Keratinocyte (primary cell): ENCODE results near the gene SLC25A30. TPM values are rescaled to one million over a fixed set of nuclear protein-coding genes. Genes with fewer than 3 reads are reported as not detected.

Source experiments
- DNase-seq: peaks from one replicate; pipeline ENCODE4 v3.0.0-alpha.2; 2011; ENCODE audit warnings: low read depth, missing footprints, low spot score
- FAIRE-seq: peaks from 2 replicates; lab custom pipeline; 2011; peaks lifted over from hg19 to GRCh38; lab: Jason Lieb, UNC
- H2AFZ ChIP-seq: 2 replicates; pipeline ENCODE4 v1.6.0; 2012; ENCODE audit warnings: low read length, control low read depth, inconsistent platforms; ENCODE audit not compliant: control insufficient read depth
- H3K27ac ChIP-seq: 2 replicates; pipeline ENCODE4 v1.5.1; 2011; ENCODE audit warnings: low read length; ENCODE audit not compliant: control insufficient read depth, insufficient read depth
- H3K27me3 ChIP-seq: 3 replicates; pipeline ENCODE4 v1.6.0; 2011; ENCODE audit warnings: low read length; ENCODE audit not compliant: control insufficient read depth, insufficient read depth; ENCODE audit errors: extremely low read depth
- H3K36me3 ChIP-seq, 2 experiments: 2 replicates in 1 of 2; 3 replicates in 1 of 2; pipeline ENCODE4 v1.5.1; 2011; ENCODE audit warnings: low read length in 2 of 2, mild to moderate bottlenecking in 1 of 2; ENCODE audit not compliant: control insufficient read depth in 2 of 2, insufficient read depth in 2 of 2; ENCODE audit errors: extremely low read depth in 1 of 2
- H3K4me1 ChIP-seq: 3 replicates; pipeline ENCODE4 v1.5.1; 2011; ENCODE audit warnings: low read length; ENCODE audit not compliant: control insufficient read depth, insufficient read depth; ENCODE audit errors: extremely low read depth
- H3K4me2 ChIP-seq: 3 replicates; pipeline ENCODE4 v1.6.0; 2011; ENCODE audit warnings: low read depth, low read length; ENCODE audit not compliant: control insufficient read depth, insufficient read depth; ENCODE audit errors: extremely low read depth
- H3K4me3 ChIP-seq, 3 experiments: fragments of 200-600 bp in 1 of 3; sonication (generic) in 1 of 3; 2 replicates in 2 of 3; 3 replicates in 1 of 3; pipeline ENCODE4 v1.5.1; 2011 to 2016; ENCODE audit warnings: low read length in 3 of 3, mild to moderate bottlenecking in 3 of 3, control low read depth in 2 of 3, inconsistent platforms in 1 of 3, low read depth in 1 of 3, mixed read lengths in 1 of 3, mixed run types in 1 of 3, moderate library complexity in 1 of 3; ENCODE audit not compliant: control insufficient read depth in 2 of 3, insufficient read depth in 2 of 3; ENCODE audit errors: extremely low read depth in 1 of 3
- H3K79me2 ChIP-seq: 2 replicates; pipeline ENCODE4 v1.6.0; 2012; ENCODE audit warnings: low read length; ENCODE audit not compliant: control insufficient read depth, insufficient read depth
- H3K9ac ChIP-seq: 3 replicates; pipeline ENCODE4 v1.6.0; 2011; ENCODE audit warnings: low read length; ENCODE audit not compliant: control insufficient read depth, insufficient read depth; ENCODE audit errors: extremely low read depth
- H3K9me1 ChIP-seq: 3 replicates; pipeline ENCODE4 v1.6.0; 2011; ENCODE audit warnings: low read length; ENCODE audit not compliant: control insufficient read depth, insufficient read depth; ENCODE audit errors: extremely low read depth
- H3K9me3 ChIP-seq: 2 replicates; pipeline ENCODE4 v1.5.1; 2012; ENCODE audit warnings: low read depth, low read length; ENCODE audit not compliant: control insufficient read depth
- H4K20me1 ChIP-seq: 3 replicates; pipeline ENCODE4 v1.6.0; 2011; ENCODE audit warnings: low read length; ENCODE audit not compliant: control insufficient read depth, insufficient read depth; ENCODE audit errors: extremely low read depth
- CTCF ChIP-seq, 3 experiments: IDR thresholded peaks in 1 of 3; conservative IDR thresholded peaks in 1 of 3; optimal IDR thresholded peaks in 1 of 3; 2 replicates in 2 of 3; 3 replicates in 1 of 3; pipeline versions ENCODE3 to v1.5.1; 2011; ENCODE audit warnings: low read length in 3 of 3, mild to moderate bottlenecking in 3 of 3, moderate library complexity in 2 of 3, control low read depth in 1 of 3, inconsistent platforms in 1 of 3; ENCODE audit not compliant: insufficient read depth in 2 of 3; ENCODE audit errors: extremely low read depth in 1 of 3
- EZH2 ChIP-seq: IDR thresholded peaks from one replicate; pipeline ENCODE4 v1.6.1; 2012; ENCODE audit warnings: inconsistent platforms, mild to moderate bottlenecking, low read length, moderate library complexity
- dilution Hi-C: fragments of 300-500 bp; cut with MboI; formaldehyde crosslinking; loops from one replicate; pipeline ENCODE4 v1.7.0; 2020; ENCODE audit warnings: low sequenced_read_pairs; ENCODE audit not compliant: extremely low pct_ligation_motif_present
- polyA minus RNA-seq, 3 experiments: library from RNA; depleted of rRNA, polyadenylated mRNA; stranded (reverse); fragments of >200 nt; gene quantifications; 1 replicate in 1 of 3; 2 replicates in 1 of 3; 3 replicates in 1 of 3; pipeline ENCODE4 v1.2.3, GENCODE V29; 2011
- polyA plus RNA-seq, 5 experiments: library from polyadenylated mRNA; depleted of rRNA in 3 of 5; stranded (reverse) in 3 of 5; stranded (forward) in 1 of 5; unstranded in 1 of 5; fragments of >200 nt; gene quantifications; 1 replicate in 1 of 5; 2 replicates in 3 of 5; 3 replicates in 1 of 5; pipeline versions ENCODE4 v1.2.1 to v1.2.3, GENCODE V29; 2011 to 2012; ENCODE audit warnings: missing spikeins in 2 of 5, low read depth in 1 of 5, low replicate concordance in 1 of 5

SLC25A30 gene
- polyA plus RNA-seq (21.4 to 26.8 TPM (median 24.5 TPM) in 3 replicates), polyA minus RNA-seq (26.0 to 49.0 TPM (median 46.0 TPM) in 3 replicates)
- polyA plus RNA-seq (2011; ENCODE audit: low read depth): 20.1 TPM
- 18.5 and 29.4 TPM in 2 replicates for polyA plus RNA-seq (2011; cell fraction: cytosol; rRNA removed)
- 20.8 and 21.6 TPM in 2 replicates for polyA plus RNA-seq (2011; cell fraction: nucleus; rRNA removed)
- 10.6 and 19.4 TPM in 2 replicates for polyA plus RNA-seq (2012; ENCODE audit: low replicate concordance)
- 19.0 TPM for polyA minus RNA-seq (2011; cell fraction: cytosol; rRNA and poly(A)+ RNA removed)
- polyA minus RNA-seq (2011; cell fraction: nucleus; rRNA and poly(A)+ RNA removed): 11.8 and 33.2 TPM in 2 replicates

GRCh38 chr13:45417790-45418534 is at the start of gene SLC25A30:
TSS of gene SLC25A30 (minus strand) at chr13:45418373. CDS start at chr13:45411425, 6,948 bp downstream.
- H3K27me3 ChIP-seq: no peaks in the 10 kb centered on the region
- H3K4me3 ChIP-seq: peak within 1 kb of the TSS; percentile 71 to 86 (median 82)
- FAIRE-seq (no peak), DNase-seq (no peak)
- dilution Hi-C loops: no loop called here
- TF ChIP-seq CTCF (optimal IDR thresholded peaks at IDR 0.05 in 1 of 3, IDR thresholded peaks at IDR 0.05 in 1 of 3, conservative IDR thresholded peaks at IDR 0.05 in 1 of 3; ENCODE audit: extremely low read depth in 1 of 3, insufficient read depth in 2 of 3, low read length in 3 of 3) (no peak), EZH2 (no peak)
- no peaks in the 10 kb centered on the region for H3K9me1 ChIP-seq
- no peaks in the 10 kb centered on the region for H3K36me3 ChIP-seq
- no peaks in the 10 kb centered on the region for H4K20me1 ChIP-seq
- peak within 1 kb of the TSS; percentile 65 for H3K9ac ChIP-seq
- peaks cover 20% of the 10 kb centered on the region for H3K4me1 ChIP-seq
- peak within 1 kb of the TSS; percentile 45 for H3K27ac ChIP-seq
- no peaks in the 10 kb centered on the region for H3K9me3 ChIP-seq
- peak within 1 kb of the TSS; percentile 95 for H2AFZ ChIP-seq
- peak within 1 kb of the TSS; percentile 68 for H3K4me2 ChIP-seq
- H3K79me2 ChIP-seq: peaks cover 35% of the 10 kb centered on the region

- peaks cover 28% of the 10 kb centered on the region for H3K4me1 ChIP-seq
- TF ChIP-seq EZH2 (no peak), CTCF (optimal IDR thresholded peaks at IDR 0.05 in 1 of 3, IDR thresholded peaks at IDR 0.05 in 1 of 3, conservative IDR thresholded peaks at IDR 0.05 in 1 of 3; ENCODE audit: extremely low read depth in 1 of 3, insufficient read depth in 2 of 3, low read length in 3 of 3) (no peak)
- H3K9me1 ChIP-seq: no peaks in the 10 kb centered on the region
- no peak overlapping the region for H3K9ac ChIP-seq
- no peak for FAIRE-seq
- no peak for DNase-seq
- no peak overlapping the region for H2AFZ ChIP-seq
- H3K36me3 ChIP-seq: no peaks in the 10 kb centered on the region
- H3K9me3 ChIP-seq: no peaks in the 10 kb centered on the region
- dilution Hi-C loops: no loop called here
- peaks cover 6% of the 10 kb centered on the region for H4K20me1 ChIP-seq
- H3K27me3 ChIP-seq: no peaks in the 10 kb centered on the region
- H3K27ac ChIP-seq: no peak overlapping the region
- peak overlapping the region; percentile 2 to 99 (median 97) for H3K4me3 ChIP-seq
- peaks cover 66% of the 10 kb centered on the region for H3K79me2 ChIP-seq
- peak overlapping the region; percentile 87 for H3K4me2 ChIP-seq
These were observed 48.2 kb upstream of the SLC25A30 start for GRCh38 chr13:45466359-45466758.
